ENCODE data around the gene PLXNB3. TPM values are rescaled to one million over a fixed set of nuclear protein-coding genes. Genes with fewer than 3 reads are reported as not detected.

PLXNB3 gene
- total and polyA plus RNA-seq, 2 experiments from 2014 or later, result 0.70 to 4.1 TPM

DNA sequence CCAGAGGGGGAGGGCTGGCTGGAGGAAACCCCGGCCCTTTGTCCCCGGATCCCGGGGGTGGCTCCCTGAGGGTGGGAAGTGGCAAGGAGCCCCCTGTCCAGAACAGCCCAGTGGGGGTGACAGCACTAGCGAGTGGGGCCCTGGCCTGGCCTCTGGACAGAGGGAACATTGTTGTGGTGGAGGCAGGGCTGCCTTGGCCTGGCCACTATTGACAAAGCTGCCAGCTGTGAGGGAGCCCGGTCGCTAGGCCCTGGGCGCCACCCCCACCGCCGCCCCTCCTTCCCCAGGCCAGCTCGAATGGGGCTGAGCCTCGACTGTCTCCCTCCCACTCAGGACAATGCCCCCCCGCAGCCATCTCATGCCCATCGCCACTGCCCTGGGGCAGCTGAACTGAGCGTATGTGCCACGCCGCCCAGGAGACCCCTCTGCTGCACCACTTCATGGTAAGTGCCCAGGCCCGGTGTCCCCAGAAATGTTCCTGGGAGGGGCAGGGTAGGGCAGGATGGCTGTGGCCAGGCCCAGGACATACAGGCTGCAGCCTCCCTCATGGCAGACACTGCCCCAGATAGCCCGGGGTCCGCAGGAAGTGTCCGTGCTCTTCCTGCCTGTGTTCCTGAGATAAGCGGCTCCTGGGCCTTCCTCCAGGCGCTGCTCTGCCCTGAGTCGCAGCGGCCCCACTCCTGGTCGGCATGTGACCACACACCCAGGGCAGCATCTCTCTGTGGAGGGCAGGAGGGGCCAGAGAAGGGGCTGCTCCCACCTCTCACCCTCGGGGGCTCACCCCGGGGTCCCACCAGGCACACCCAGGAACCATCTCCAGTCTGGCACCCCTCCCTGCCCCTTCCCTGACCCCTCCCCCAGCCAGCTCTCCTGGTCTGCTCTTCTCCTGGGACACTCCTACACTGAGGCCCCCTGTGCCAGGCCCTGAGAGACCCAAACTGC lies 1.4 kb downstream of the PLXNB3 start:
- H3K9me2 ChIP-seq (ENCODE audit: insufficient read depth), result no peaks in the 10 kb centered on the region
- peaks cover 6% of the 10 kb centered on the region for H3K27me3 Mint-ChIP-seq (ENCODE audit: insufficient read depth, low read depth, poor library complexity)
- no peak overlapping the region for H3K4me2 ChIP-seq
- H3K4me1 ChIP-seq (ENCODE audit: insufficient read depth), result no peaks in the 10 kb centered on the region
- H3K27ac ChIP-seq (ENCODE audit: low read depth), result no peak overlapping the region
- no peaks in the 10 kb centered on the region for H3K36me3 Mint-ChIP-seq (ENCODE audit: low read depth)
- no peaks in the 10 kb centered on the region for H3K9me3 Mint-ChIP-seq
- no peaks in the 10 kb centered on the region for H3F3A ChIP-seq (replicated peaks; ENCODE audit: low read depth)
- no peaks in the 10 kb centered on the region for H4K20me1 ChIP-seq (replicated peaks; ENCODE audit: insufficient read depth)
- H3K4me1 Mint-ChIP-seq, result peaks cover 5% of the 10 kb centered on the region; the same call in 2 of the 3 replicates
- H3K79me2 ChIP-seq (replicated peaks; ENCODE audit: insufficient read depth), result no peaks in the 10 kb centered on the region
- H2AFZ ChIP-seq, result no peak overlapping the region
- TF ChIP-seq STAT1 (IDR thresholded peaks at IDR 0.05; ENCODE audit: unreplicated experiment) (no peak), NANOG (IDR thresholded peaks at IDR 0.05; ENCODE audit: borderline replicate concordance) (no peak), POLR2AphosphoS5 (IDR thresholded peaks at IDR 0.05; ENCODE audit: low read depth) (no peak), EZH2 (IDR thresholded peaks at IDR 0.05; ENCODE audit: low read depth, unreplicated experiment) (no peak), ZNF114 (CRISPR knock-in tag; IDR thresholded peaks at IDR 0.05) (no peak), JUNB (IDR thresholded peaks at IDR 0.05; ENCODE audit: unreplicated experiment) (no peak), CREB1 (CRISPR knock-in tag; IDR thresholded peaks at IDR 0.05; ENCODE audit: low read depth) (no peak)
- TF ChIP-seq, protein P1, sequence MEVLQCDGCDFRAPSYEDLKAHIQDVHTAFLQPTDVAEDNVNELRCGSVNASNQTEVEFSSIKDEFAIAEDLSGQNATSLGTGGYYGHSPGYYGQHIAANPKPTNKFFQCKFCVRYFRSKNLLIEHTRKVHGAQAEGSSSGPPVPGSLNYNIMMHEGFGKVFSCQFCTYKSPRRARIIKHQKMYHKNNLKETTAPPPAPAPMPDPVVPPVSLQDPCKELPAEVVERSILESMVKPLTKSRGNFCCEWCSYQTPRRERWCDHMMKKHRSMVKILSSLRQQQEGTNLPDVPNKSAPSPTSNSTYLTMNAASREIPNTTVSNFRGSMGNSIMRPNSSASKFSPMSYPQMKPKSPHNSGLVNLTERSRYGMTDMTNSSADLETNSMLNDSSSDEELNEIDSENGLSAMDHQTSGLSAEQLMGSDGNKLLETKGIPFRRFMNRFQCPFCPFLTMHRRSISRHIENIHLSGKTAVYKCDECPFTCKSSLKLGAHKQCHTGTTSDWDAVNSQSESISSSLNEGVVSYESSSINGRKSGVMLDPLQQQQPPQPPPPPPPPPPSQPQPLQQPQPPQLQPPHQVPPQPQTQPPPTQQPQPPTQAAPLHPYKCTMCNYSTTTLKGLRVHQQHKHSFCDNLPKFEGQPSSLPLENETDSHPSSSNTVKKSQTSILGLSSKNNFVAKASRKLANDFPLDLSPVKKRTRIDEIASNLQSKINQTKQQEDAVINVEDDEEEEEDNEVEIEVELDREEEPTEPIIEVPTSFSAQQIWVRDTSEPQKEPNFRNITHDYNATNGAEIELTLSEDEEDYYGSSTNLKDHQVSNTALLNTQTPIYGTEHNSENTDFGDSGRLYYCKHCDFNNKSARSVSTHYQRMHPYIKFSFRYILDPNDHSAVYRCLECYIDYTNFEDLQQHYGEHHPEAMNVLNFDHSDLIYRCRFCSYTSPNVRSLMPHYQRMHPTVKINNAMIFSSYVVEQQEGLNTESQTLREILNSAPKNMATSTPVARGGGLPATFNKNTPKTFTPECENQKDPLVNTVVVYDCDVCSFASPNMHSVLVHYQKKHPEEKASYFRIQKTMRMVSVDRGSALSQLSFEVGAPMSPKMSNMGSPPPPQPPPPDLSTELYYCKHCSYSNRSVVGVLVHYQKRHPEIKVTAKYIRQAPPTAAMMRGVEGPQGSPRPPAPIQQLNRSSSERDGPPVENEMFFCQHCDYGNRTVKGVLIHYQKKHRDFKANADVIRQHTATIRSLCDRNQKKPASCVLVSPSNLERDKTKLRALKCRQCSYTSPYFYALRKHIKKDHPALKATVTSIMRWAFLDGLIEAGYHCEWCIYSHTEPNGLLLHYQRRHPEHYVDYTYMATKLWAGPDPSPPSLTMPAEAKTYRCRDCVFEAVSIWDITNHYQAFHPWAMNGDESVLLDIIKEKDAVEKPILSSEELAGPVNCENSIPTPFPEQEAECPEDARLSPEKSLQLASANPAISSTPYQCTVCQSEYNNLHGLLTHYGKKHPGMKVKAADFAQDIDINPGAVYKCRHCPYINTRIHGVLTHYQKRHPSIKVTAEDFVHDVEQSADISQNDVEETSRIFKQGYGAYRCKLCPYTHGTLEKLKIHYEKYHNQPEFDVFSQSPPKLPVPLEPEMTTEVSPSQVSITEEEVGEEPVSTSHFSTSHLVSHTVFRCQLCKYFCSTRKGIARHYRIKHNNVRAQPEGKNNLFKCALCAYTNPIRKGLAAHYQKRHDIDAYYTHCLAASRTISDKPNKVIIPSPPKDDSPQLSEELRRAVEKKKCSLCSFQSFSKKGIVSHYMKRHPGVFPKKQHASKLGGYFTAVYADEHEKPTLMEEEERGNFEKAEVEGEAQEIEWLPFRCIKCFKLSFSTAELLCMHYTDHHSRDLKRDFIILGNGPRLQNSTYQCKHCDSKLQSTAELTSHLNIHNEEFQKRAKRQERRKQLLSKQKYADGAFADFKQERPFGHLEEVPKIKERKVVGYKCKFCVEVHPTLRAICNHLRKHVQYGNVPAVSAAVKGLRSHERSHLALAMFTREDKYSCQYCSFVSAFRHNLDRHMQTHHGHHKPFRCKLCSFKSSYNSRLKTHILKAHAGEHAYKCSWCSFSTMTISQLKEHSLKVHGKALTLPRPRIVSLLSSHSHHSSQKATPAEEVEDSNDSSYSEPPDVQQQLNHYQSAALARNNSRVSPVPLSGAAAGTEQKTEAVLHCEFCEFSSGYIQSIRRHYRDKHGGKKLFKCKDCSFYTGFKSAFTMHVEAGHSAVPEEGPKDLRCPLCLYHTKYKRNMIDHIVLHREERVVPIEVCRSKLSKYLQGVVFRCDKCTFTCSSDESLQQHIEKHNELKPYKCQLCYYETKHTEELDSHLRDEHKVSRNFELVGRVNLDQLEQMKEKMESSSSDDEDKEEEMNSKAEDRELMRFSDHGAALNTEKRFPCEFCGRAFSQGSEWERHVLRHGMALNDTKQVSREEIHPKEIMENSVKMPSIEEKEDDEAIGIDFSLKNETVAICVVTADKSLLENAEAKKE (CRISPR knock-in tag; IDR thresholded peaks at IDR 0.05), result no peak
- TF ChIP-seq, protein P2, sequence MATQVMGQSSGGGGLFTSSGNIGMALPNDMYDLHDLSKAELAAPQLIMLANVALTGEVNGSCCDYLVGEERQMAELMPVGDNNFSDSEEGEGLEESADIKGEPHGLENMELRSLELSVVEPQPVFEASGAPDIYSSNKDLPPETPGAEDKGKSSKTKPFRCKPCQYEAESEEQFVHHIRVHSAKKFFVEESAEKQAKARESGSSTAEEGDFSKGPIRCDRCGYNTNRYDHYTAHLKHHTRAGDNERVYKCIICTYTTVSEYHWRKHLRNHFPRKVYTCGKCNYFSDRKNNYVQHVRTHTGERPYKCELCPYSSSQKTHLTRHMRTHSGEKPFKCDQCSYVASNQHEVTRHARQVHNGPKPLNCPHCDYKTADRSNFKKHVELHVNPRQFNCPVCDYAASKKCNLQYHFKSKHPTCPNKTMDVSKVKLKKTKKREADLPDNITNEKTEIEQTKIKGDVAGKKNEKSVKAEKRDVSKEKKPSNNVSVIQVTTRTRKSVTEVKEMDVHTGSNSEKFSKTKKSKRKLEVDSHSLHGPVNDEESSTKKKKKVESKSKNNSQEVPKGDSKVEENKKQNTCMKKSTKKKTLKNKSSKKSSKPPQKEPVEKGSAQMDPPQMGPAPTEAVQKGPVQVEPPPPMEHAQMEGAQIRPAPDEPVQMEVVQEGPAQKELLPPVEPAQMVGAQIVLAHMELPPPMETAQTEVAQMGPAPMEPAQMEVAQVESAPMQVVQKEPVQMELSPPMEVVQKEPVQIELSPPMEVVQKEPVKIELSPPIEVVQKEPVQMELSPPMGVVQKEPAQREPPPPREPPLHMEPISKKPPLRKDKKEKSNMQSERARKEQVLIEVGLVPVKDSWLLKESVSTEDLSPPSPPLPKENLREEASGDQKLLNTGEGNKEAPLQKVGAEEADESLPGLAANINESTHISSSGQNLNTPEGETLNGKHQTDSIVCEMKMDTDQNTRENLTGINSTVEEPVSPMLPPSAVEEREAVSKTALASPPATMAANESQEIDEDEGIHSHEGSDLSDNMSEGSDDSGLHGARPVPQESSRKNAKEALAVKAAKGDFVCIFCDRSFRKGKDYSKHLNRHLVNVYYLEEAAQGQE (IDR thresholded peaks at IDR 0.05; ENCODE audit: unreplicated experiment), result no peak
- TF ChIP-seq, protein P3, sequence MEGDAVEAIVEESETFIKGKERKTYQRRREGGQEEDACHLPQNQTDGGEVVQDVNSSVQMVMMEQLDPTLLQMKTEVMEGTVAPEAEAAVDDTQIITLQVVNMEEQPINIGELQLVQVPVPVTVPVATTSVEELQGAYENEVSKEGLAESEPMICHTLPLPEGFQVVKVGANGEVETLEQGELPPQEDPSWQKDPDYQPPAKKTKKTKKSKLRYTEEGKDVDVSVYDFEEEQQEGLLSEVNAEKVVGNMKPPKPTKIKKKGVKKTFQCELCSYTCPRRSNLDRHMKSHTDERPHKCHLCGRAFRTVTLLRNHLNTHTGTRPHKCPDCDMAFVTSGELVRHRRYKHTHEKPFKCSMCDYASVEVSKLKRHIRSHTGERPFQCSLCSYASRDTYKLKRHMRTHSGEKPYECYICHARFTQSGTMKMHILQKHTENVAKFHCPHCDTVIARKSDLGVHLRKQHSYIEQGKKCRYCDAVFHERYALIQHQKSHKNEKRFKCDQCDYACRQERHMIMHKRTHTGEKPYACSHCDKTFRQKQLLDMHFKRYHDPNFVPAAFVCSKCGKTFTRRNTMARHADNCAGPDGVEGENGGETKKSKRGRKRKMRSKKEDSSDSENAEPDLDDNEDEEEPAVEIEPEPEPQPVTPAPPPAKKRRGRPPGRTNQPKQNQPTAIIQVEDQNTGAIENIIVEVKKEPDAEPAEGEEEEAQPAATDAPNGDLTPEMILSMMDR (conservative IDR thresholded peaks at IDR 0.05; ENCODE audit: low read depth in 2 of 2), result no peak
- no peak overlapping the region for H3K4me3 ChIP-seq
- H3K27me3 ChIP-seq (ENCODE audit: insufficient read depth), result no peaks in the 10 kb centered on the region
- DNase-seq (ENCODE audit: low spot score) (no peak), ATAC-seq (no peak)
- H3K27ac Mint-ChIP-seq, result no peak overlapping the region
- H3K4me3 Mint-ChIP-seq, result no peak overlapping the region
- H3K36me3 ChIP-seq (ENCODE audit: insufficient read depth), result no peaks in the 10 kb centered on the region

Data from GM23338 (cell line).